Activated CD8-positive, alpha-beta T cell treated with anti-CD3 and anti-CD28 coated beads for 36 hours (primary cell): ENCODE measurements around the gene ADGRA3. TPM values are rescaled to one million over a fixed set of nuclear protein-coding genes. Genes with fewer than 3 reads are reported as not detected.

Source experiments
- ATAC-seq: fragments of 200-7000 bp; cut with Tn5 transposase; one replicate; pipeline ENCODE4 v1.10.0; 2021; ENCODE audit warnings: mild to moderate bottlenecking, moderate library complexity
- CTCF ChIA-PET: fragments of 350-600 bp; sonication (Branson Sonifier 250); formaldehyde crosslinking; loops from one replicate; lab custom pipeline; 2021; ENCODE audit warnings: antibody characterized with exemption; lab: Charles Lee
- POLR2A ChIA-PET: fragments of 350-600 bp; sonication (Branson Sonifier 250); formaldehyde crosslinking; loops from one replicate; lab custom pipeline; 2021; ENCODE audit warnings: antibody characterized with exemption; lab: Charles Lee
- DNase-seq: peaks from one replicate; pipeline ENCODE4 v3.0.0-alpha.2; 2020
- H3K27ac Mint-ChIP-seq: one replicate; pipeline ENCODE4 v1.8.0; 2021; ENCODE audit warnings: mild to moderate bottlenecking, mixed read lengths
- H3K27me3 Mint-ChIP-seq: one replicate; pipeline ENCODE4 v1.8.0; 2021; ENCODE audit warnings: mixed read lengths
- H3K36me3 Mint-ChIP-seq: one replicate; pipeline ENCODE4 v1.8.0; 2021; ENCODE audit warnings: low read depth, mixed read lengths
- H3K4me1 Mint-ChIP-seq: one replicate; pipeline ENCODE4 v1.8.0; 2021; ENCODE audit warnings: low read depth, mixed read lengths
- H3K4me3 Mint-ChIP-seq: one replicate; pipeline ENCODE4 v1.8.0; 2021; ENCODE audit warnings: mild to moderate bottlenecking, moderate library complexity, mixed read lengths
- H3K9me3 Mint-ChIP-seq: one replicate; pipeline ENCODE4 v1.8.0; 2021; ENCODE audit warnings: mixed read lengths
- intact Hi-C: fragments of 100-400 bp; cut with micrococcal nuclease; formaldehyde crosslinking; loops from one replicate; pipeline ENCODE4 v1.10.0; 2022
- total RNA-seq, 2 experiments: library from RNA; stranded (reverse); gene quantifications; one replicate each; pipeline ENCODE4 v1.2.3, GENCODE V29; 2021
- TF ChIP-seq, protein P1 (sequence below): fragments of 200-600 bp; IDR thresholded peaks from one replicate; pipeline ENCODE4 v1.8.0; 2022; ENCODE audit warnings: antibody characterized with exemption, mild to moderate bottlenecking

The ADGRA3 gene
- total RNA-seq, 2 experiments from 2014 or later, result 12.9 to 13.2 TPM

GRCh38 chr4:22454955-22455354 is 60.9 kb downstream of the ADGRA3 start:
- H3K27me3 Mint-ChIP-seq, result no peaks in the 10 kb centered on the region

GRCh38 chr4:22454216-22454838 is 61.5 kb downstream of the ADGRA3 start:
- ATAC-seq, result no peak
- H3K27ac Mint-ChIP-seq, result no peak overlapping the region
- TF ChIP-seq, protein P1, sequence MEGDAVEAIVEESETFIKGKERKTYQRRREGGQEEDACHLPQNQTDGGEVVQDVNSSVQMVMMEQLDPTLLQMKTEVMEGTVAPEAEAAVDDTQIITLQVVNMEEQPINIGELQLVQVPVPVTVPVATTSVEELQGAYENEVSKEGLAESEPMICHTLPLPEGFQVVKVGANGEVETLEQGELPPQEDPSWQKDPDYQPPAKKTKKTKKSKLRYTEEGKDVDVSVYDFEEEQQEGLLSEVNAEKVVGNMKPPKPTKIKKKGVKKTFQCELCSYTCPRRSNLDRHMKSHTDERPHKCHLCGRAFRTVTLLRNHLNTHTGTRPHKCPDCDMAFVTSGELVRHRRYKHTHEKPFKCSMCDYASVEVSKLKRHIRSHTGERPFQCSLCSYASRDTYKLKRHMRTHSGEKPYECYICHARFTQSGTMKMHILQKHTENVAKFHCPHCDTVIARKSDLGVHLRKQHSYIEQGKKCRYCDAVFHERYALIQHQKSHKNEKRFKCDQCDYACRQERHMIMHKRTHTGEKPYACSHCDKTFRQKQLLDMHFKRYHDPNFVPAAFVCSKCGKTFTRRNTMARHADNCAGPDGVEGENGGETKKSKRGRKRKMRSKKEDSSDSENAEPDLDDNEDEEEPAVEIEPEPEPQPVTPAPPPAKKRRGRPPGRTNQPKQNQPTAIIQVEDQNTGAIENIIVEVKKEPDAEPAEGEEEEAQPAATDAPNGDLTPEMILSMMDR, result no peak
- intact Hi-C loops, result no loop called here
- H3K27me3 Mint-ChIP-seq, result no peaks in the 10 kb centered on the region
- no peak for DNase-seq
- H3K9me3 Mint-ChIP-seq, result no peaks in the 10 kb centered on the region
- no peak overlapping the region for H3K4me3 Mint-ChIP-seq
- CTCF ChIA-PET, result interaction anchor here (0.7 to 1.7 kb wide), 3 partner anchors 8 to 10 kb away, joined by 3 to 5 read pairs (median 5); no protein-coding TSS in a partner anchor
- no peaks in the 10 kb centered on the region for H3K4me1 Mint-ChIP-seq
- H3K36me3 Mint-ChIP-seq, result peaks cover 4% of the 10 kb centered on the region
- POLR2A ChIA-PET, result interaction anchor here (1.2 kb wide), 1 partner anchor 10 kb away, joined by 3 read pairs; no protein-coding TSS in a partner anchor

More at GRCh38 chr4:22454955-22455354, 60.9 kb downstream of the ADGRA3 start:
- ATAC-seq (no peak), DNase-seq (no peak)
- Mint-ChIP-seq H3K4me1 (no peaks in the 10 kb centered on the region), H3K27ac (no peak overlapping the region), H3K4me3 (no peak overlapping the region), H3K9me3 (no peaks in the 10 kb centered on the region), H3K36me3 (peaks cover 4% of the 10 kb centered on the region)
- TF ChIP-seq, protein P1, result no peak
- intact Hi-C loops, result no loop called here
- CTCF ChIA-PET, result interaction anchor here (0.7 to 1.2 kb wide), 2 partner anchors 9 to 10 kb away, joined by 3 to 5 read pairs; no protein-coding TSS in a partner anchor
- POLR2A ChIA-PET, result interaction anchor here (1.2 kb wide), 1 partner anchor 9 kb away, joined by 3 read pairs; no protein-coding TSS in a partner anchor

DNA sequence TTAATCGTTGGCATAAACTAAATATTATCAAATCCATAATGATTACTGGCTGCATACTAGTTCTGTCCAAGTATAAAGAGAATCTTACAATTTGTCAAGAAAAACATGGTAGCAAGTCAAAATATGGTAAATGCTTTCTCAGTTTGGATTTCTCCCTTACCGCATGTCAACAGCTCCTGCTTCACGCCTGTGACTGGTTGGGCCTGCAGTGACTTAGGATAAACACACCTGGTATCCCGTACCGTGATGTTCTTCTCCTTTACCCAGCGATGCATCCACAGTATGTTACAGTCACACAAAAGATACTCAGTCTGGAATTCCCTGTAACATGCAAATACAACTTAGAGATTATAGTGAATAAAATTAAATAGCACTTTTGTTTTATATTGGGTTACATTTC is 71.1 kb downstream of the ADGRA3 start:
- no peaks in the 10 kb centered on the region for H3K27me3 Mint-ChIP-seq
- intact Hi-C loops, result no loop called here
- ChIA-PET POLR2A (interaction anchor here (0.9 to 1.3 kb wide), 2 partner anchors 9 to 16 kb away, joined by 3 read pairs; no protein-coding TSS in a partner anchor), CTCF (interaction anchor here (0.9 to 4.0 kb wide), 6 partner anchors 9 to 210 kb away, joined by 3 to 12 read pairs (median 4); no protein-coding TSS in a partner anchor)
- no peak for DNase-seq
- no peaks in the 10 kb centered on the region for H3K9me3 Mint-ChIP-seq
- TF ChIP-seq, protein P1, result no peak
- H3K4me3 Mint-ChIP-seq, result peak overlapping the region; percentile 73
- peaks cover 44% of the 10 kb centered on the region for H3K36me3 Mint-ChIP-seq
- ATAC-seq, result peak; percentile 49
- H3K27ac Mint-ChIP-seq, result peak overlapping the region; percentile 98
- peaks cover 37% of the 10 kb centered on the region for H3K4me1 Mint-ChIP-seq

DNA sequence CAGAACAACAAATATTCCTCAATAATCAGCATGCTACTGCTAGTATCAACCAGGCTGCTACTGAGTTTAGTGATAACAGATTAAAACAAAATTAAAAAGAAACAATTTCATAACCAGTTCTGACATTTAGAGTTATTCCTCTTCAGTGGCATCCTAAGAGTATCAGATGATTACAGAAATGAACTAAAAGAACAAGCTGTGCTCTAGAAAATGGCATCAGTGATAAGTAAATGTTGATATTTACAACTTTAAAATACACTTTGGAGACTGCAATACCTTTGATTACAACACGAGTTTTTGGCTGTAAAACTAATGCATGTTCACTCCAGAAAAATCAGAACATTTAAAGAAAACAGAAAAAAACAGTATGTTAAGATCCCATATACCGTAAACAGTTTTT is 72.9 kb downstream of the ADGRA3 start:
- ChIA-PET CTCF (interaction anchor here (4.0 kb wide), 1 partner anchor 54 kb away, joined by 12 read pairs; no protein-coding TSS in a partner anchor), POLR2A (interaction anchor here (1.5 kb wide), 1 partner anchor 40 kb away, joined by 5 read pairs; no protein-coding TSS in a partner anchor)
- intact Hi-C loops, result no loop called here
- no peak for DNase-seq
- H3K36me3 Mint-ChIP-seq, result peaks cover 42% of the 10 kb centered on the region
- ATAC-seq, result no peak
- TF ChIP-seq, protein P1, result no peak
- H3K9me3 Mint-ChIP-seq, result no peaks in the 10 kb centered on the region
- peaks cover 37% of the 10 kb centered on the region for H3K4me1 Mint-ChIP-seq
- H3K27me3 Mint-ChIP-seq, result no peaks in the 10 kb centered on the region
- peak overlapping the region; percentile 25 for H3K27ac Mint-ChIP-seq
- H3K4me3 Mint-ChIP-seq, result no peak overlapping the region

- Mint-ChIP-seq H3K36me3 (peaks cover 42% of the 10 kb centered on the region), H3K4me3 (no peak overlapping the region), H3K4me1 (peaks cover 34% of the 10 kb centered on the region), H3K27ac (no peak overlapping the region), H3K27me3 (no peaks in the 10 kb centered on the region), H3K9me3 (no peaks in the 10 kb centered on the region)
- CTCF ChIA-PET, result interaction anchor here (0.8 kb wide), 1 partner anchor 8 kb away, joined by 3 read pairs; no protein-coding TSS in a partner anchor
- ATAC-seq, result no peak
- TF ChIP-seq, protein P1, result no peak
- no peak for DNase-seq
- intact Hi-C loops, result no loop called here
- POLR2A ChIA-PET, result no interaction called here
Measured at GRCh38 chr4:22440999-22441398, 74.9 kb downstream of the ADGRA3 start.
